ENCODE data around the gene NEGR1.

DNA sequence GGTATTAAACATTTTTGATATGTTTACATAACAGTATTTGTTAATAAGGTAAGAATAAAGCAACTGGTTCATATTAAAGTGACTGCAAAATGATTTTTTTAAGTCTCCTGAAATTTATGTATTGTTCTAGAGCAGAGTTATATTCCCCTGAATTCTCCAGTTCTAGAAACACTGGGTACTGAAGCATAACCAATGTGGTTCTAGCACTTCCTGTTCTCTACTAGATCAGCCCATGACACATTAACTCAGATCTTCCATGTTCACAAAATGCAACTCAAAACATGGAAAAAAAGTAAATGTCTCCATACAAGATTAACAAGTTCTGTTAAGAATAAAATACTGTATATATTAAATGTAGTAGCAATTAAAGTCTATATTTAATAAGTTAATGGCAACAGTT is 3.9 kb downstream of the NEGR1 start:
- TF ChIP-seq POLR2A (IDR thresholded peaks at IDR 0.05), result no peak
- no peak for TF ChIP-seq CTCF (IDR thresholded peaks at IDR 0.05)
- no peak for TF ChIP-seq EP300 (IDR thresholded peaks at IDR 0.05; ENCODE audit: low read depth)
- TF ChIP-seq POLR2AphosphoS5 (IDR thresholded peaks at IDR 0.05), result no peak

Data from transverse colon (tissue), 4 donors.